ENCODE data around the gene SEL1L3. TPM values are rescaled to one million over a fixed set of nuclear protein-coding genes. Genes with fewer than 3 reads are reported as not detected.

SEL1L3 gene
- total RNA-seq, 4 donors from 2014 or later: 6.9 to 13.5 (median 7.5) TPM

DNA sequence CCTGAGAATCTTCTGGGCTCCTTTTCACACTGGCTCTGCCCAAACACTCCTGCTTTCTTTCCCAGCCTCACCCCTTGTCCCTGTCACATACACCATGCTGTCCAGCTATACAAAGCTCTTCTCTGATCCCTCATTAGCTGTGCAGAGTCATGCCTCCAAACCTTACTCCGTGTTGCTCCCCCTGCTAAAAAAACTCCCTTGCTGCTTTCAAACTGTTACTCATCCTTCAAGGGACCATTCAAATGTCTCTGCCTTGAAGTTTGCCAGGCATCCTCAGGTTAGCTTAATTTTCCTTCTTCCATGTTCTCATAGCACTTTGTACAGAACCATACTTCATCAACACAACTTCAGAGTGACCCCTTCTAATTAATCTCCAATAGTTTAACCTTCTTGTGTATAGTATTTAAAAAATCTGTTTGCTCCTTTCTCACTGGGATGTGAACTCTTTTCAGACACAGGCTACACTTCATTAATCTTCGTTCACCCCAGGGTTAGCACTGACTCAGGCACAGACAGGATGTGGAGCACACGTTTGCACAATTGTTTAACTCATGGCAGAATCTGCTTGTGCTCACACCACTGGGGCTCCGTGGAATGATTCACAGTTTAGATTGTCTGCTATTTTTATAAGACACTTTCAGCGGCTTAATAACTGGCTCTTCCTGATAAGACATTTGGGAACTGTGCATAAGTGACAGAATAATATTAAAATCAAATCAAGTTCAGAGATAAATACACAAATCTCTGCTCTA is 21.4 kb upstream of the SEL1L3 start:
- Histone ChIP-seq H3K4me1 (no peaks in the 10 kb centered on the region), H3K36me3 (no peaks in the 10 kb centered on the region), H3K9me3 (no peaks in the 10 kb centered on the region), H3K27me3 (peaks cover 0 to 10% (median 0%) of the 10 kb centered on the region in 4 donors), H3K27ac (no peak overlapping the region), H3K4me3 (no peak overlapping the region)
- TF ChIP-seq CTCF (IDR thresholded peaks at IDR 0.05) (no peak), POLR2A (IDR thresholded peaks at IDR 0.05) (no peak)
- intact Hi-C loops (cut with DNase I): no loop called here
- WGBS, 2 donors: 6 to 14% methylated on average over 5 of the region's 5 CpGs
- DNase-seq: no peak

GRCh38 chr4:25883565-25883964 is 20.8 kb upstream of the SEL1L3 start:
- H3K4me1 ChIP-seq: no peaks in the 10 kb centered on the region
- WGBS, 2 donors: 100% methylated on average over 2 of the region's 2 CpGs
- intact Hi-C loops (cut with DNase I): no loop called here

GRCh38 chr4:25882226-25882625 is 19.4 kb upstream of the SEL1L3 start:
- no peak for DNase-seq
- 79 to 87% methylated on average over 4 of the region's 4 CpGs for WGBS, 2 donors
- Histone ChIP-seq H3K4me1 (no peaks in the 10 kb centered on the region), H3K36me3 (no peaks in the 10 kb centered on the region), H3K27me3 (peaks cover 0 to 18% (median 0%) of the 10 kb centered on the region in 4 donors), H3K9me3 (no peaks in the 10 kb centered on the region), H3K4me3 (no peak overlapping the region), H3K27ac (no peak overlapping the region)
- TF ChIP-seq POLR2A (IDR thresholded peaks at IDR 0.05): no peak
- no peak for TF ChIP-seq CTCF (IDR thresholded peaks at IDR 0.05)
- intact Hi-C loops (cut with DNase I): no loop called here

More at GRCh38 chr4:25883565-25883964, 20.8 kb upstream of the SEL1L3 start:
- Histone ChIP-seq H3K27ac (no peak overlapping the region), H3K36me3 (no peaks in the 10 kb centered on the region), H3K27me3 (peaks cover 0 to 11% (median 0%) of the 10 kb centered on the region in 4 donors), H3K4me3 (no peak overlapping the region), H3K9me3 (no peaks in the 10 kb centered on the region)
- no peak for TF ChIP-seq CTCF (IDR thresholded peaks at IDR 0.05)
- no peak for TF ChIP-seq POLR2A (IDR thresholded peaks at IDR 0.05)
- no peak for DNase-seq

GRCh38 chr4:25881193-25881592 is 18.4 kb upstream of the SEL1L3 start:
- TF ChIP-seq CTCF (IDR thresholded peaks at IDR 0.05): no peak
- intact Hi-C loops (cut with DNase I): no loop called here
- WGBS, 2 donors: 78 to 87% methylated on average over 4 of the region's 4 CpGs

DNA sequence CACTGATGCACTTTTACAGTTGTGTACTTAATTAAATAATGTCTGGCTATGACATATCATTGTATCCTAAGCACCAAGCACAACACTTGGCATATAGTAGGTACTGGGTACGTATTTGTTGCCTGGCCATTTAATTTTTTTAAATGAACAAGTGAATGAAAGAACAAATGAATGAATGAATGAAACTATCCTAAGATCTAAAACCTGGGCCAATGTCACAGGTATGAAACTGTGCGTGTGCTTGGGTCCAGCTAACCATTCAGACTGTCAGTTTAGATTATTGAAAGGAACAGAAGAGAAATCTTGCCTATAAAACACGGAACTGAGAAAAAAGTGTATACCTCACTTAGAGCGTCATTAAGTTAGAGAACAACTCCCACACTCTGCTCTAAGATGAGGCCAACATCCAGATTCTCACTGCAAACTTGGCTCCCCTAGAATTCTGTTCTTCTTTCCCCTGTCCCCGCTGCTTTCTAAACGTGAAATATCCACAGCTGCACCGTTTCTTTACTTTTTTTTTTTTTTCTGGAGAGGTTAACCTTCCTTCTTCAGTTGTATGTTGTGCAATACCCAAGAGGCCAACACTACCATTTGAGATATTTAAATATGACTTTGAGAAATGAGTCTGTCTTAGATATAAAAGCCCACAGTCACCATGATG is 17.3 kb upstream of the SEL1L3 start:
- Histone ChIP-seq H3K27ac (no peak overlapping the region), H3K4me3 (no peak overlapping the region), H3K9me3 (no peaks in the 10 kb centered on the region), H3K4me1 (no peaks in the 10 kb centered on the region), H3K36me3 (no peaks in the 10 kb centered on the region), H3K27me3 (peaks cover 0 to 18% (median 0%) of the 10 kb centered on the region in 4 donors)
- TF ChIP-seq POLR2A (IDR thresholded peaks at IDR 0.05) (no peak), CTCF (IDR thresholded peaks at IDR 0.05) (no peak)
- 64 to 76% methylated on average over 7 of the region's 7 CpGs for WGBS, 2 donors
- intact Hi-C loops (cut with DNase I): no loop called here
- DNase-seq: no peak

More at GRCh38 chr4:25881193-25881592, 18.4 kb upstream of the SEL1L3 start:
- no peaks in the 10 kb centered on the region for H3K9me3 ChIP-seq
- peaks cover 0 to 18% (median 0%) of the 10 kb centered on the region in 4 donors for H3K27me3 ChIP-seq
- H3K4me3 ChIP-seq: no peak overlapping the region
- no peaks in the 10 kb centered on the region for H3K36me3 ChIP-seq
- no peak overlapping the region for H3K27ac ChIP-seq
- H3K4me1 ChIP-seq: no peaks in the 10 kb centered on the region
- no peak for DNase-seq
